ENCODE results near the gene COL4A1.

GRCh38 chr13:110336108-110336507 lies 29.2 kb upstream of the COL4A1 start:
- TF ChIP-seq SIN3A (IDR thresholded peaks at IDR 0.05; ENCODE audit: borderline replicate concordance, low read depth, low read length), result no peak
- TF ChIP-seq POLR2AphosphoS5 (IDR thresholded peaks at IDR 0.05; ENCODE audit: low read depth, low read length), result no peak
- TF ChIP-seq CTCF (IDR thresholded peaks at IDR 0.05), result no peak
- no peak for TF ChIP-seq EP300 (IDR thresholded peaks at IDR 0.05; ENCODE audit: borderline replicate concordance in 1 of 2, low read depth in 1 of 2, low read length in 1 of 2)
- TF ChIP-seq RFX5 (IDR thresholded peaks at IDR 0.05; ENCODE audit: low read length), result no peak
